HepG2 (cell line): Measurements from ENCODE around the gene PPP1R18. TPM values are rescaled to one million over a fixed set of nuclear protein-coding genes. Genes with fewer than 3 reads are reported as not detected.
A peak's percentile ranks its signal among the peaks of the same experiment; 100 is the strongest.

Experiments used
- ARID5B ChIP-seq: IDR thresholded peaks from 2 replicates; pipeline ENCODE4 v1.4.0; 2020; ENCODE audit warnings: mild to moderate bottlenecking, missing genetic modification reagents
- BRCA1 ChIP-seq: sonication (generic); formaldehyde crosslinking; IDR thresholded peaks from 2 replicates; pipeline ENCODE4 v1.4.0; 2020; ENCODE audit warnings: missing genetic modification reagents
- EZH2 ChIP-seq: conservative IDR thresholded peaks from 2 replicates; pipeline ENCODE4 v1.6.1; 2012; ENCODE audit warnings: mild to moderate bottlenecking, low read depth, low read length, moderate library complexity
- HOXA9 ChIP-seq: sonication (generic); formaldehyde crosslinking; IDR thresholded peaks from 2 replicates; pipeline ENCODE4 v1.8.1; 2022; ENCODE audit warnings: missing genetic modification reagents, mild to moderate bottlenecking, moderate library complexity, borderline replicate concordance
- MBNL3 ChIP-seq: fragments of 250-450 bp; sonication (Bioruptor Pico); conservative IDR thresholded peaks from 2 replicates; pipeline ENCODE4 v1.8.0; 2022; ENCODE audit warnings: mild to moderate bottlenecking, inconsistent platforms
- MLX ChIP-seq: IDR thresholded peaks from 2 replicates; pipeline ENCODE4 v1.6.1; 2016
- NR2F6 ChIP-seq, 2 experiments: IDR thresholded peaks; 2 replicates each; pipeline ENCODE4 v1.6.1; 2016; ENCODE audit warnings: antibody characterized with exemption in 1 of 2, mild to moderate bottlenecking in 1 of 2
- RARA ChIP-seq: IDR thresholded peaks from 2 replicates; pipeline ENCODE4 v1.6.1; 2016; ENCODE audit warnings: missing genetic modification reagents, missing compliant biosample characterization
- ZHX2 ChIP-seq, 2 experiments: sonication (generic) in 1 of 2; formaldehyde crosslinking in 1 of 2; IDR thresholded peaks; 2 replicates each; pipeline versions ENCODE4 v1.6.1 to v1.9.0; 2014 to 2022; ENCODE audit warnings: antibody characterized with exemption in 1 of 2, borderline replicate concordance in 1 of 2, inconsistent platforms in 1 of 2, low read depth in 1 of 2, missing genetic modification reagents in 1 of 2
- ZNF282 ChIP-seq: fragments of 450-650 bp; IDR thresholded peaks from 2 replicates; pipeline ENCODE4 v1.6.1; 2018; ENCODE audit not compliant: partially characterized antibody
- ZNF34 ChIP-seq: sonication (generic); formaldehyde crosslinking; IDR thresholded peaks from 2 replicates; pipeline ENCODE4 v1.4.0; 2020; ENCODE audit warnings: mild to moderate bottlenecking, missing genetic modification reagents, borderline replicate concordance
- ZNF468 ChIP-seq: sonication (generic); formaldehyde crosslinking; IDR thresholded peaks from 2 replicates; pipeline ENCODE4 v1.8.0; 2022; ENCODE audit warnings: mild to moderate bottlenecking, moderate library complexity, missing genetic modification reagents
- ZNF839 ChIP-seq: sonication (generic); formaldehyde crosslinking; IDR thresholded peaks from 2 replicates; pipeline ENCODE4 v1.4.0; 2020; ENCODE audit warnings: missing genetic modification reagents, mild to moderate bottlenecking, borderline replicate concordance
- ZUFSP ChIP-seq: sonication (generic); formaldehyde crosslinking; IDR thresholded peaks from 2 replicates; pipeline ENCODE4 v1.9.0; 2021; ENCODE audit warnings: missing genetic modification reagents, mild to moderate bottlenecking, borderline replicate concordance
- polyA plus RNA-seq, 8 experiments: library from polyadenylated mRNA; depleted of rRNA in 3 of 8; stranded (reverse) in 7 of 8; unstranded in 1 of 8; fragments of >200 nt; fragmentation: Illumina TruSeq in 4 of 8; extraction: Trizol in 4 of 8; gene quantifications; 2 replicates each; pipeline versions ENCODE4 v1.2.1 to v1.2.3, GENCODE V29; 2011 to 2016; ENCODE audit warnings: low read depth in 4 of 8, missing spikeins in 1 of 8, mixed read lengths in 1 of 8; ENCODE audit not compliant: insufficient read depth in 1 of 8
- total RNA-seq, 5 experiments: library from RNA; depleted of rRNA; stranded (reverse); fragments of >200 nt; fragmentation: Illumina TruSeq; extraction: Trizol; gene quantifications; 2 replicates each; pipeline ENCODE4 v1.2.3, GENCODE V29; 2016; ENCODE audit warnings: low read depth in 1 of 5

PPP1R18 gene
- total and polyA plus RNA-seq, 2 of the 13 experiments (the other 11 are each of a cell fraction or from before 2014, with no cell fraction given) = 4.9 to 9.2 TPM

- no peak for TF ChIP-seq ZNF468 (CRISPR knock-in tag)
- TF ChIP-seq HOXA9 = peak; percentile 40; the same call in 1 of the 2 replicates
- peak; percentile 78 for TF ChIP-seq NR2F6 (IDR thresholded peaks at IDR 0.05)
- peak; percentile 96 for TF ChIP-seq NR2F6 (CRISPR knock-in tag; IDR thresholded peaks at IDR 0.05)
- TF ChIP-seq ZNF34 = 0 out of 2 replicates have a peak, but pooled peaks have one; percentile 74
- no peak for TF ChIP-seq ZNF282
- TF ChIP-seq ARID5B (CRISPR knock-in tag) = peak; percentile 85
- TF ChIP-seq RARA (CRISPR knock-in tag) = peak; percentile 95
- no peak for TF ChIP-seq ZUFSP (CRISPR knock-in tag)
- no peak for TF ChIP-seq MBNL3 (CRISPR knock-in tag)
- peak; percentile 87; the same call in 1 of the 2 replicates for TF ChIP-seq ZNF839 (CRISPR knock-in tag)
- peak; percentile 97; the same call in 1 of the 2 replicates for TF ChIP-seq BRCA1
- no peak for TF ChIP-seq ZHX2 (IDR thresholded peaks at IDR 0.05; ENCODE audit: low read depth)
- TF ChIP-seq ZHX2 (CRISPR knock-in tag; IDR thresholded peaks at IDR 0.05; ENCODE audit: borderline replicate concordance) = peak; percentile 96; the same call in 1 of the 2 replicates
- TF ChIP-seq EZH2 = no peak
- peak; percentile 90 for TF ChIP-seq MLX (CRISPR knock-in tag)
Observed at GRCh38 chr6:30647242-30648116, 39.0 kb downstream of the PPP1R18 start (continued).
